ENCODE measurements around the gene ZFAND4. TPM values are rescaled to one million over a fixed set of nuclear protein-coding genes. Genes with fewer than 3 reads are reported as not detected.

ZFAND4 gene
- total and polyA plus RNA-seq, 2 donors (not counting 3 experiments of a cell fraction or from before 2014, with no cell fraction given) = 1.5 to 7.8 TPM

DNA sequence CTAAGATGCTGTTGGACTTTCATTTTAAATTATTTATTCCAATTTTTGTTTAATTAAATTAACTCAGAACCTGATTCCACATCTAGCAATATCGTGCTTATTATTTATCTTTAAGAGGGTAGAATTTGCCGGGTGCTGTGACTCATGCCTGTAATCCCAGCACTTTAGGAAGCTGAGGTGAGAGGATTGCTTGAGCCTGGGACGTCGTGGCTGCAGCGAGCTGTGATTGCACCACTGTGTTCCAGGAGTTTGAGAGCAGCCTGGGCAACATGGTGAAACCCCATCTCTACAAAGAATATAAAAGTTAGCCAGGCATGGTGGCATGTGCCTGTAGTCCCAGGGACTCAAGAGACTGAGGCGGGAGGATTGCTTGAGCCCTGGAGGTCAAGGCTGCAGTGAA is 47.8 kb downstream of the ZFAND4 start:
- Histone ChIP-seq H3K79me2 (ENCODE audit: control insufficient read depth, insufficient read depth, low read length) (no peaks in the 10 kb centered on the region), H3K9me3 (replicated peaks; ENCODE audit: control insufficient read depth, insufficient read depth, low read length) (no peaks in the 10 kb centered on the region), H3K9me1 (replicated peaks; ENCODE audit: control insufficient read depth, extremely low read depth, insufficient read depth, low read length) (no peaks in the 10 kb centered on the region), H3K4me3 (replicated peaks in 1 of 3; ENCODE audit: insufficient read depth in 1 of 3, low read depth in 1 of 3, low read length in 3 of 3) (no peak overlapping the region), H3K27me3 (ENCODE audit: control insufficient read depth in 2 of 2, insufficient read depth in 2 of 2, low read length in 2 of 2) (no peaks in the 10 kb centered on the region), H3K4me1 (ENCODE audit: control insufficient read depth, extremely low read depth, insufficient read depth, low read length) (no peaks in the 10 kb centered on the region), H3K36me3 (ENCODE audit: control insufficient read depth in 2 of 2, extremely low read depth in 1 of 2, insufficient read depth in 2 of 2, low read length in 2 of 2) (no peaks in the 10 kb centered on the region), H3K27ac (ENCODE audit: insufficient read depth, low read depth, low read length) (no peak overlapping the region), H3K4me2 (ENCODE audit: insufficient read depth, low read length) (no peak overlapping the region), H3K9ac (replicated peaks; ENCODE audit: extremely low read depth, insufficient read depth, low read length) (no peak overlapping the region), H2AFZ (ENCODE audit: low read depth, low read length) (no peak overlapping the region), H4K20me1 (replicated peaks; ENCODE audit: control insufficient read depth, extremely low read depth, insufficient read depth, low read length) (no peaks in the 10 kb centered on the region)
- TF ChIP-seq POLR2AphosphoS5 (IDR thresholded peaks at IDR 0.05; ENCODE audit: insufficient read depth, low read depth, low read length) (no peak), JUN (IDR thresholded peaks at IDR 0.05; ENCODE audit: borderline replicate concordance, insufficient read depth, insufficient read length, low read depth) (no peak), POLR2A (IDR thresholded peaks at IDR 0.05; ENCODE audit: low read depth, low read length) (no peak), GATA2 (IDR thresholded peaks at IDR 0.05; ENCODE audit: insufficient read depth, insufficient read length, low read depth, low read length) (no peak)
- TF ChIP-seq, protein P1, sequence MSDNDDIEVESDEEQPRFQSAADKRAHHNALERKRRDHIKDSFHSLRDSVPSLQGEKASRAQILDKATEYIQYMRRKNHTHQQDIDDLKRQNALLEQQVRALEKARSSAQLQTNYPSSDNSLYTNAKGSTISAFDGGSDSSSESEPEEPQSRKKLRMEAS (IDR thresholded peaks at IDR 0.05; ENCODE audit: insufficient read depth, insufficient read length) = no peak
- TF ChIP-seq, protein P2, sequence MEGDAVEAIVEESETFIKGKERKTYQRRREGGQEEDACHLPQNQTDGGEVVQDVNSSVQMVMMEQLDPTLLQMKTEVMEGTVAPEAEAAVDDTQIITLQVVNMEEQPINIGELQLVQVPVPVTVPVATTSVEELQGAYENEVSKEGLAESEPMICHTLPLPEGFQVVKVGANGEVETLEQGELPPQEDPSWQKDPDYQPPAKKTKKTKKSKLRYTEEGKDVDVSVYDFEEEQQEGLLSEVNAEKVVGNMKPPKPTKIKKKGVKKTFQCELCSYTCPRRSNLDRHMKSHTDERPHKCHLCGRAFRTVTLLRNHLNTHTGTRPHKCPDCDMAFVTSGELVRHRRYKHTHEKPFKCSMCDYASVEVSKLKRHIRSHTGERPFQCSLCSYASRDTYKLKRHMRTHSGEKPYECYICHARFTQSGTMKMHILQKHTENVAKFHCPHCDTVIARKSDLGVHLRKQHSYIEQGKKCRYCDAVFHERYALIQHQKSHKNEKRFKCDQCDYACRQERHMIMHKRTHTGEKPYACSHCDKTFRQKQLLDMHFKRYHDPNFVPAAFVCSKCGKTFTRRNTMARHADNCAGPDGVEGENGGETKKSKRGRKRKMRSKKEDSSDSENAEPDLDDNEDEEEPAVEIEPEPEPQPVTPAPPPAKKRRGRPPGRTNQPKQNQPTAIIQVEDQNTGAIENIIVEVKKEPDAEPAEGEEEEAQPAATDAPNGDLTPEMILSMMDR (IDR thresholded peaks at IDR 0.05; ENCODE audit: extremely low read depth in 1 of 2, insufficient read depth in 1 of 2, low read depth in 1 of 2, low read length in 2 of 2) = no peak
- CTCF ChIA-PET = no interaction called here
- dilution Hi-C loops (cut with MboI; ENCODE audit: extremely low pct_ligation_motif_present, low sequenced_read_pairs) (no loop called here), intact Hi-C loops (cut with micrococcal nuclease) (no loop called here)
- POLR2A ChIA-PET = no interaction called here
- FAIRE-seq (no peak), DNase-seq (ENCODE audit: low read depth, low spot score) (no peak)
- BruUV-seq (replicated peaks) = no TSS peak

DNA sequence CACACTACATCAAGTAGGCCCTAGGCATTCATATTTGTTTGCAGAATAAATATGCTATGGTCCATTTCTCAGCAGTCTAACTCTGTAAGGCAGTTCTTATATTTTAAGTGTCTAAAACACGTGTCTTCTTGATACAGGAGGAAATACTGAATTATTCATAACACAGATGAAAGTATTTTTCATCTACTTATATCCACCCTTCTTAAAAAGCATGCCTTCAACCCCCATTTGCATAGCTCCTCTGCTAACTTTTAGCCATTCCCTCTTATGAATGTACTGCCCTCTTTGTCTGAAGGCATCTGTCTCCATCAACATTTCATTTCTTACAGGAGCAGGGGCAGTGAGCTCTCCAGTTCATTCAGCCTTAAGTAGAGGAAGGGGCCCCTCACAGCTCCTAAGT is 57.7 kb downstream of the ZFAND4 start:
- Histone ChIP-seq H3K79me2 (ENCODE audit: control insufficient read depth, insufficient read depth, low read length) (no peaks in the 10 kb centered on the region), H3K36me3 (ENCODE audit: control insufficient read depth in 2 of 2, extremely low read depth in 1 of 2, insufficient read depth in 2 of 2, low read length in 2 of 2) (peaks cover 0 to 1% of the 10 kb centered on the region in 2 experiments), H4K20me1 (replicated peaks; ENCODE audit: control insufficient read depth, extremely low read depth, insufficient read depth, low read length) (no peaks in the 10 kb centered on the region), H3K4me1 (ENCODE audit: control insufficient read depth, extremely low read depth, insufficient read depth, low read length) (no peaks in the 10 kb centered on the region), H3K9me3 (replicated peaks; ENCODE audit: control insufficient read depth, insufficient read depth, low read length) (no peaks in the 10 kb centered on the region), H2AFZ (ENCODE audit: low read depth, low read length) (no peak overlapping the region), H3K9ac (replicated peaks; ENCODE audit: extremely low read depth, insufficient read depth, low read length) (no peak overlapping the region), H3K4me3 (replicated peaks in 1 of 3; ENCODE audit: insufficient read depth in 1 of 3, low read depth in 1 of 3, low read length in 3 of 3) (no peak overlapping the region), H3K27ac (ENCODE audit: insufficient read depth, low read depth, low read length) (no peak overlapping the region), H3K4me2 (ENCODE audit: insufficient read depth, low read length) (no peak overlapping the region), H3K9me1 (replicated peaks; ENCODE audit: control insufficient read depth, extremely low read depth, insufficient read depth, low read length) (no peaks in the 10 kb centered on the region), H3K27me3 (ENCODE audit: control insufficient read depth in 2 of 2, insufficient read depth in 2 of 2, low read length in 2 of 2) (no peaks in the 10 kb centered on the region)
- intact Hi-C loops (cut with micrococcal nuclease) = no loop called here
- ChIA-PET CTCF (no interaction called here), POLR2A (no interaction called here)
- DNase-seq (ENCODE audit: low read depth, low spot score) (no peak), FAIRE-seq (no peak)
- TF ChIP-seq, protein P2 (IDR thresholded peaks at IDR 0.05; ENCODE audit: extremely low read depth in 1 of 2, insufficient read depth in 1 of 2, low read depth in 1 of 2, low read length in 2 of 2) = no peak
- TF ChIP-seq JUN (IDR thresholded peaks at IDR 0.05; ENCODE audit: borderline replicate concordance, insufficient read depth, insufficient read length, low read depth) (no peak), MYC (IDR thresholded peaks at IDR 0.05; ENCODE audit: low read depth, low read length) (no peak), EZH2 (IDR thresholded peaks at IDR 0.05; ENCODE audit: borderline replicate concordance, low read depth, low read length, severe bottlenecking) (no peak), FOS (IDR thresholded peaks at IDR 0.05; ENCODE audit: borderline replicate concordance, insufficient read depth, low read length) (no peak), POLR2AphosphoS5 (IDR thresholded peaks at IDR 0.05; ENCODE audit: insufficient read depth, low read depth, low read length) (no peak), GATA2 (IDR thresholded peaks at IDR 0.05; ENCODE audit: insufficient read depth, insufficient read length, low read depth, low read length) (no peak), POLR2A (IDR thresholded peaks at IDR 0.05; ENCODE audit: low read depth, low read length) (no peak)
- TF ChIP-seq, protein P1 (IDR thresholded peaks at IDR 0.05; ENCODE audit: insufficient read depth, insufficient read length) = no peak
- dilution Hi-C loops (cut with MboI; ENCODE audit: extremely low pct_ligation_motif_present, low sequenced_read_pairs) = no loop called here
- BruUV-seq (replicated peaks) = no TSS peak
